PC-3 (cell line): Measurements from ENCODE around the gene RNF123. TPM values are rescaled to one million over a fixed set of nuclear protein-coding genes. Genes with fewer than 3 reads are reported as not detected.

Source experiments
- ATAC-seq: fragments of 200-7000 bp; cut with Tn5 transposase; 2 replicates; pipeline ENCODE4 v1.9.1; 2020; ENCODE audit warnings: mild to moderate bottlenecking, moderate library complexity
- BruUV-seq: library from RNA; stranded (reverse); fragments of 400-500 nt; replicated peaks from 2 replicates; lab custom pipeline; 2021; lab: Mats Ljungman, UMichigan
- CTCF ChIA-PET: fragments of 300-600 bp; sonication (Branson Sonifier 250); formaldehyde crosslinking; loops from one replicate; lab custom pipeline; 2022; ENCODE audit warnings: antibody characterized with exemption; lab: Charles Lee
- POLR2A ChIA-PET: fragments of 300-600 bp; sonication (Branson Sonifier 250); formaldehyde crosslinking; loops from one replicate; lab custom pipeline; 2022; ENCODE audit warnings: antibody characterized with exemption; ENCODE audit not compliant: unreplicated experiment; lab: Charles Lee
- DNase-seq: peaks from one replicate; pipeline ENCODE4 v3.0.0-alpha.2; 2015
- H2AFZ ChIP-seq: fragments of 300-600 bp; sonication (generic); 2 replicates; pipeline ENCODE4 v1.6.0; 2016; ENCODE audit warnings: antibody characterized with exemption, low read length
- H3F3A ChIP-seq: fragments of 300-600 bp; sonication (generic); one replicate; pipeline ENCODE4 v1.6.0; 2017; ENCODE audit warnings: antibody characterized with exemption, low read length, control low read depth, mild to moderate bottlenecking; ENCODE audit not compliant: unreplicated experiment
- H3K27ac ChIP-seq: fragments of 300-600 bp; sonication (generic); 2 replicates; pipeline ENCODE4 v1.5.1; 2016; ENCODE audit warnings: mild to moderate bottlenecking, low read length
- H3K27me3 ChIP-seq: fragments of 300-600 bp; sonication (generic); 2 replicates; pipeline ENCODE4 v1.6.1; 2016; ENCODE audit warnings: low read length, mixed read lengths
- H3K36me3 ChIP-seq: fragments of 300-600 bp; sonication (generic); 2 replicates; pipeline ENCODE4 v1.6.1; 2016; ENCODE audit warnings: low read depth, mixed run types, low read length, mixed read lengths
- H3K4me1 ChIP-seq: fragments of 300-600 bp; sonication (generic); 2 replicates; pipeline ENCODE4 v1.5.1; 2016; ENCODE audit warnings: low read length; ENCODE audit not compliant: insufficient read depth
- H3K4me2 ChIP-seq: fragments of 300-600 bp; sonication (generic); 2 replicates; pipeline ENCODE4 v1.6.0; 2016; ENCODE audit warnings: low read length
- H3K4me3 ChIP-seq: fragments of 300-600 bp; sonication (generic); 2 replicates; pipeline ENCODE4 v1.5.1; 2016; ENCODE audit warnings: mild to moderate bottlenecking, low read length, mixed read lengths
- H3K79me2 ChIP-seq: fragments of 300-600 bp; sonication (generic); 2 replicates; pipeline ENCODE4 v1.6.1; 2017; ENCODE audit warnings: low read length, mixed read lengths
- H3K9ac ChIP-seq: fragments of 300-600 bp; sonication (generic); 2 replicates; pipeline ENCODE4 v1.6.0; 2016; ENCODE audit warnings: mild to moderate bottlenecking, low read length
- H3K9me2 ChIP-seq: fragments of 300-600 bp; sonication (generic); replicated peaks from 2 replicates; pipeline ENCODE4 v1.6.1; 2016; ENCODE audit warnings: mixed run types, low read length, mixed read lengths
- H3K9me3 ChIP-seq: fragments of 300-600 bp; sonication (generic); 2 replicates; pipeline ENCODE4 v1.6.1; 2016; ENCODE audit warnings: low read length, mixed read lengths
- H4K20me1 ChIP-seq: fragments of 300-600 bp; sonication (generic); 2 replicates; pipeline ENCODE4 v1.6.1; 2016; ENCODE audit warnings: low read length, mixed read lengths
- EZH2 ChIP-seq: fragments of 300-600 bp; sonication (generic); IDR thresholded peaks from one replicate; pipeline ENCODE4 v1.6.1; 2017; ENCODE audit warnings: antibody characterized with exemption, mild to moderate bottlenecking, low read length; ENCODE audit not compliant: unreplicated experiment
- EZH2phosphoT487 ChIP-seq: fragments of 300-600 bp; sonication (generic); IDR thresholded peaks from 2 replicates; pipeline ENCODE4 v1.6.1; 2018; ENCODE audit warnings: mild to moderate bottlenecking, antibody characterized with exemption, low read length, borderline replicate concordance
- intact Hi-C: fragments of 100-400 bp; cut with micrococcal nuclease; formaldehyde crosslinking; loops from 2 replicates; pipeline ENCODE4 v1.9.0; 2023
- total RNA-seq: library from RNA; depleted of rRNA; stranded (reverse); fragments of >200 nt; gene quantifications from 2 replicates; pipeline ENCODE4 v1.2.3, GENCODE V29; 2014
- TF ChIP-seq, protein P1 (sequence below): fragments of 300-600 bp; sonication (generic); conservative IDR thresholded peaks from 2 replicates; pipeline ENCODE4 v1.5.1; 2017; ENCODE audit warnings: antibody characterized with exemption, low read depth, mild to moderate bottlenecking, low read length

Gene RNF123
- total RNA-seq, 1 experiment from 2014 or later = 38.6 TPM

DNA sequence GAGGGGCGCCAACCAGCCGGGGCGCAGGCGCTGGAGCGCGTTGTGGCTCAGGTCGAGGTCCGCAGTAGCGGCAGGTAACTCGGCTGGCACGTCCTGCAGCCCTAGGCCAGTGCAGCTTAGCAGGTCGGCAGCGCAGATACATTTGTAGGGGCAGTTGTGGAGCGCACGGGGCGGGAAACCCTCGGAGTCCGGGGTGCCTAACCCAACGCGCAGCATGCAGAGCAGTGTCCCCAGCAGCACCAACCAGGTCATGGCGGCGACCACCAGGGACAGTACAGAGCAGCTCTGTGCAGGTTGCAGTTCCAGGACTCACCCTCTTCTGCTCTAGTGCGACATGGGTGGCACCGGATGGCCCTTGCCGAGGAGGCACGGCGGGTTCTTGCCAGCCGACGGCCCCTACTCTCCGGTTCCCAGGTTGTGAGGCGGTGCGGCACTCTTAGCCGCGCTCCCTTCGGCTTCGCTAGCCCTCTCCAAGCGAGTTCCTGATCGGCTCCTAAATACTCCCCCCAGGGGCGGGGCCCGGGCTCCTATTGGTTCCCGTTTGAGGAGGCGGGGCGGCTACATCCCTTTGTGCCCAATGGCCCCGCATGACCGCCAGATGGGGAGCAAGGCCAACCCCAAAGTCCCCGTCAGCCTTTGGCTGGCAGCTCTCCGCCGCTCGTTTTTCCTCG, 30.0 kb downstream of the RNF123 start, which contains the start of gene AMIGO3:
Gene AMIGO3, minus strand, starts transcription at position 471 of the 671 bp plus-strand sequence. Its CDS starts 219 bp downstream, at position 252.
- ATAC-seq (peak; percentile 61), DNase-seq (peak; percentile 92)
- ChIA-PET POLR2A (no interaction called here), CTCF (interaction anchor here (0.6 to 1.6 kb wide), 2 partner anchors 54 to 120 kb away, joined by 6 to 14 read pairs; no protein-coding TSS in a partner anchor)
- Histone ChIP-seq H4K20me1 (no peaks in the 10 kb centered on the region), H3K36me3 (peaks cover 14% of the 10 kb centered on the region), H3K4me2 (peak within 1 kb of the TSS; percentile 77), H3F3A (no peaks in the 10 kb centered on the region), H3K79me2 (peaks cover 17% of the 10 kb centered on the region), H2AFZ (no peak within 1 kb of the TSS), H3K27me3 (no peaks in the 10 kb centered on the region), H3K9me2 (no peaks in the 10 kb centered on the region), H3K4me3 (peak within 1 kb of the TSS; percentile 54; the same call in 1 of the 2 replicates), H3K9me3 (no peaks in the 10 kb centered on the region), H3K4me1 (peaks cover 15% of the 10 kb centered on the region), H3K27ac (no peak within 1 kb of the TSS), H3K9ac (no peak within 1 kb of the TSS)
- intact Hi-C loops = loop anchor here (1.0 kb wide), 1 partner anchor 120 kb away; no protein-coding TSS in a partner anchor
- no TSS peak for BruUV-seq
- TF ChIP-seq, protein P1, sequence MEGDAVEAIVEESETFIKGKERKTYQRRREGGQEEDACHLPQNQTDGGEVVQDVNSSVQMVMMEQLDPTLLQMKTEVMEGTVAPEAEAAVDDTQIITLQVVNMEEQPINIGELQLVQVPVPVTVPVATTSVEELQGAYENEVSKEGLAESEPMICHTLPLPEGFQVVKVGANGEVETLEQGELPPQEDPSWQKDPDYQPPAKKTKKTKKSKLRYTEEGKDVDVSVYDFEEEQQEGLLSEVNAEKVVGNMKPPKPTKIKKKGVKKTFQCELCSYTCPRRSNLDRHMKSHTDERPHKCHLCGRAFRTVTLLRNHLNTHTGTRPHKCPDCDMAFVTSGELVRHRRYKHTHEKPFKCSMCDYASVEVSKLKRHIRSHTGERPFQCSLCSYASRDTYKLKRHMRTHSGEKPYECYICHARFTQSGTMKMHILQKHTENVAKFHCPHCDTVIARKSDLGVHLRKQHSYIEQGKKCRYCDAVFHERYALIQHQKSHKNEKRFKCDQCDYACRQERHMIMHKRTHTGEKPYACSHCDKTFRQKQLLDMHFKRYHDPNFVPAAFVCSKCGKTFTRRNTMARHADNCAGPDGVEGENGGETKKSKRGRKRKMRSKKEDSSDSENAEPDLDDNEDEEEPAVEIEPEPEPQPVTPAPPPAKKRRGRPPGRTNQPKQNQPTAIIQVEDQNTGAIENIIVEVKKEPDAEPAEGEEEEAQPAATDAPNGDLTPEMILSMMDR = peak; percentile 50
- TF ChIP-seq EZH2phosphoT487 = no peak

DNA sequence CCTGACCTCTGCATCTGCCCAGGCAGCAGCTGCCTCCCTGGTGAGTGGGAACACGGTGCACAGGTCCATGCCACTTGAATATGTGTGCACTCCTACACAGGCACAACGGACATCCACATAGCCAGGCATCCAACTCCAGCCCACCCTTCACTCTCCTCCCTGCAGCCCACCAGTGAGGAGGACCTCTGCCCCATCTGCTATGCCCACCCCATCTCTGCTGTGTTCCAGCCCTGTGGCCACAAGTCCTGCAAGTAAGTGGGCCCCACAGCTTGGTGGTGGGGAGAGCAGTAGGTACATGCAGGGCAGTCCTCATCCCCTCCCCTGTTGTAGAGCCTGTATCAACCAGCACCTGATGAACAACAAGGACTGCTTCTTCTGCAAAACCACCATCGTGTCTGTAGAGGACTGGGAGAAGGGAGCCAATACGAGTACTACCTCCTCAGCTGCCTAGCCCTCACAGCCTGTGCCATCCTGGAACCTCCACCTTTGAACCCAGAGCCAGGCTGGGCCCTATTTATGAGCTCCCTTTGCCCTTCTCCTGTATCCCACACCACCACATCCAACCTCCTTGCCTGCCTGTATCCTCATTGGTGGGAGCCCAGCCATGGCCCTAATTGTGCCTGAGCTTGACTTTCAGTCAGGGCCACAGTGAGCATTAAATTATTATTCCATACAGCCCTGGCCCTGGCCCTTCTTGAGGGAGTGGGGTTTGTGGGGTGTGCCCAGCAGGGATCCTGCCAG, 31.7 kb downstream of the RNF123 start:
- no peak overlapping the region for H3K4me3 ChIP-seq
- no peak for DNase-seq
- H2AFZ ChIP-seq = no peak overlapping the region
- no peaks in the 10 kb centered on the region for H3K9me2 ChIP-seq
- TF ChIP-seq, protein P1 = no peak
- TF ChIP-seq EZH2 (no peak), EZH2phosphoT487 (no peak)
- no peak overlapping the region for H3K4me2 ChIP-seq
- no peak overlapping the region for H3K27ac ChIP-seq
- H3K9me3 ChIP-seq = no peaks in the 10 kb centered on the region
- ChIA-PET POLR2A (no interaction called here), CTCF (no interaction called here)
- H4K20me1 ChIP-seq = no peaks in the 10 kb centered on the region
- peaks cover 16% of the 10 kb centered on the region for H3K36me3 ChIP-seq
- peaks cover 20% of the 10 kb centered on the region for H3K4me1 ChIP-seq
- intact Hi-C loops = no loop called here
- H3K79me2 ChIP-seq = peaks cover 17% of the 10 kb centered on the region
- BruUV-seq = no TSS peak
- H3K27me3 ChIP-seq = no peaks in the 10 kb centered on the region
- H3K9ac ChIP-seq = no peak overlapping the region
- H3F3A ChIP-seq = no peaks in the 10 kb centered on the region
- ATAC-seq = no peak

DNA sequence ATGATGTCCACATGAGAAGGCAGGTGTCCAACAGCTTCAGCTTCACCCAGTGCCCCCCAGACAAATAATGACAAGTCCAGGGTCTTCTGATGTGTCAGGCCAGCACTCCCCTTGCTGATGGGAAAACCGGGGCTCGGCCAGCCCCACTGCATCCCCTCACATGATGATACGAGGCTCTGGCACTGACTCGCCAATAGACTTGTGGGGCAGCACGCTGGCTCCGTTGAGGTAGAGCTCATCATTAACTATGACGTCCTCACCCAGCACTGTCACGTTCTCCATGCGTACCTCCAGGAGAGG, 32.2 kb downstream of the RNF123 start:
- Histone ChIP-seq H3K4me1 (peaks cover 20% of the 10 kb centered on the region), H3K27ac (no peak overlapping the region), H3K9ac (no peak overlapping the region), H3K4me3 (no peak overlapping the region), H3F3A (no peaks in the 10 kb centered on the region), H3K4me2 (no peak overlapping the region), H3K9me3 (no peaks in the 10 kb centered on the region), H3K36me3 (peaks cover 16% of the 10 kb centered on the region), H2AFZ (no peak overlapping the region), H3K27me3 (no peaks in the 10 kb centered on the region), H4K20me1 (no peaks in the 10 kb centered on the region), H3K79me2 (peaks cover 17% of the 10 kb centered on the region), H3K9me2 (no peaks in the 10 kb centered on the region)
- DNase-seq = no peak
- TF ChIP-seq EZH2 (no peak), EZH2phosphoT487 (no peak)
- TF ChIP-seq, protein P1 = no peak
- intact Hi-C loops = no loop called here
- ChIA-PET CTCF (no interaction called here), POLR2A (no interaction called here)
- no TSS peak for BruUV-seq
- no peak for ATAC-seq
